HG03457 (cell line): Measurements from ENCODE around the gene COQ9.
"Not testable (repeated sequence)": the region's sequence is repeated elsewhere in the genome, so short reads cannot be mapped to it uniquely, and the experiment has no call there.

ENCODE experiments used
- ATAC-seq: cut with Tn5 transposase; IDR thresholded peaks from one replicate; pipeline ENCODE4 v1.9.1; 2021; ENCODE audit warnings: moderate number of reproducible peaks; ENCODE audit not compliant: unreplicated experiment

Gene COQ9

GRCh38 chr16:57484515-57485005 lies 37.3 kb downstream of the COQ9 start:
- no peak for ATAC-seq

GRCh38 chr16:57485091-57485915 lies 38.0 kb downstream of the COQ9 start:
- no peak for ATAC-seq

- peak; percentile 80 for ATAC-seq
Observed at GRCh38 chr16:57485916-57486857, 38.9 kb downstream of the COQ9 start, which contains the start of gene DOK4. DOK4 (minus strand) TSS chr16:57486493; CDS start chr16:57479507, 6,986 bp downstream.

GRCh38 chr16:57486858-57487834 lies 39.9 kb downstream of the COQ9 start:
- no peak for ATAC-seq

- no peak for ATAC-seq
Observed at GRCh38 chr16:57489229-57489628, 42.0 kb downstream of the COQ9 start.

GRCh38 chr16:57493767-57494166 lies 46.5 kb downstream of the COQ9 start:
- ATAC-seq, result no peak

- no peak for ATAC-seq
Observed at GRCh38 chr16:57497121-57497520, 49.8 kb downstream of the COQ9 start.

- ATAC-seq, result no peak
Observed at GRCh38 chr16:57498031-57498430, 50.8 kb downstream of the COQ9 start.

- ATAC-seq, result not testable (repeated sequence)
Observed at GRCh38 chr16:57499941-57500340, 52.7 kb downstream of the COQ9 start.

GRCh38 chr16:57500578-57501111 lies 53.4 kb downstream of the COQ9 start:
- no peak for ATAC-seq

GRCh38 chr16:57501492-57501891 lies 54.2 kb downstream of the COQ9 start:
- no peak for ATAC-seq

GRCh38 chr16:57502048-57502775 lies 54.9 kb downstream of the COQ9 start:
- ATAC-seq, result no peak

- ATAC-seq, result no peak
Observed at GRCh38 chr16:57503366-57503765, 56.1 kb downstream of the COQ9 start.

GRCh38 chr16:57504001-57504400 lies 56.7 kb downstream of the COQ9 start:
- no peak for ATAC-seq

- ATAC-seq, result no peak
Observed at GRCh38 chr16:57504491-57504890, 57.2 kb downstream of the COQ9 start.

- no peak for ATAC-seq
Observed at GRCh38 chr16:57505169-57505568, 57.9 kb downstream of the COQ9 start.

GRCh38 chr16:57507136-57508034 lies 60.1 kb downstream of the COQ9 start:
- ATAC-seq, result no peak

- ATAC-seq, result no peak
Observed at GRCh38 chr16:57508035-57508425, 60.8 kb downstream of the COQ9 start.
